Measurements from ENCODE around the gene PKD1L1. TPM values are rescaled to one million over a fixed set of nuclear protein-coding genes. Genes with fewer than 3 reads are reported as not detected.

The PKD1L1 gene
- total RNA-seq, 2 donors from 2014 or later, result 0.13 to 0.20 TPM

DNA sequence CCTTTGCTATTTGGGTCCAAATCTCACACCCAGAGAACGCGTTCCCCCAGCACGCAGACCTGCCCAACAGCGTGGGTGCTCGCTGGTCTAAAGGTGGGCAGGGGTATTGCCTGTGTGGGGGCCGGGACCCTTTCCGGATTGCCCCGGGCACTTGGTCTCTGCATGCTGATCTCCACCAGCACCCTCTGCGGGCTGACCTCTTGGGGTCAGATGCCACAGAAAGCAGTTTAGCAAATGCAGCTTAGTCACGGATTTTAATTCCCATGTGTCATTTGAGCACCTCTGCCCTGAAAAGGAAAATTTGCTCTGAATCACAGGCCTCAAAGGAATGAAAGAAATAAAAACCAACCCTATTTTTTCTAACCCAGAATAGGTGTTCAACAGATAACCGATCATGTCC lies 46.7 kb downstream of the PKD1L1 start:
- H3K27ac Mint-ChIP-seq, result no peak overlapping the region
- H3K9me3 ChIP-seq (ENCODE audit: control insufficient read depth, low read length), result no peaks in the 10 kb centered on the region
- no peaks in the 10 kb centered on the region for H3K27me3 ChIP-seq (ENCODE audit: control insufficient read depth, insufficient read depth, low read length, poor library complexity, severe bottlenecking)
- H3K36me3 Mint-ChIP-seq (ENCODE audit: low read depth), result no peaks in the 10 kb centered on the region
- H3K27me3 Mint-ChIP-seq (ENCODE audit: insufficient read depth), result peaks cover 14% of the 10 kb centered on the region
- H3K36me3 ChIP-seq (ENCODE audit: control insufficient read depth, insufficient read depth, low read length), result no peaks in the 10 kb centered on the region
- H3K4me3 ChIP-seq (ENCODE audit: low read length), result no peak overlapping the region
- DNase-seq, result no peak
- H3K4me3 Mint-ChIP-seq, result no peak overlapping the region
- H3K9ac ChIP-seq (ENCODE audit: extremely low read depth, low read length, poor library complexity, severe bottlenecking), result no peak overlapping the region
- 79 to 88% methylated on average over 5 to 11 of the region's 11 CpGs for WGBS, 2 experiments (ENCODE audit: insufficient coverage in 1 of 2, insufficient read length in 1 of 2)
- TF ChIP-seq, protein P1, sequence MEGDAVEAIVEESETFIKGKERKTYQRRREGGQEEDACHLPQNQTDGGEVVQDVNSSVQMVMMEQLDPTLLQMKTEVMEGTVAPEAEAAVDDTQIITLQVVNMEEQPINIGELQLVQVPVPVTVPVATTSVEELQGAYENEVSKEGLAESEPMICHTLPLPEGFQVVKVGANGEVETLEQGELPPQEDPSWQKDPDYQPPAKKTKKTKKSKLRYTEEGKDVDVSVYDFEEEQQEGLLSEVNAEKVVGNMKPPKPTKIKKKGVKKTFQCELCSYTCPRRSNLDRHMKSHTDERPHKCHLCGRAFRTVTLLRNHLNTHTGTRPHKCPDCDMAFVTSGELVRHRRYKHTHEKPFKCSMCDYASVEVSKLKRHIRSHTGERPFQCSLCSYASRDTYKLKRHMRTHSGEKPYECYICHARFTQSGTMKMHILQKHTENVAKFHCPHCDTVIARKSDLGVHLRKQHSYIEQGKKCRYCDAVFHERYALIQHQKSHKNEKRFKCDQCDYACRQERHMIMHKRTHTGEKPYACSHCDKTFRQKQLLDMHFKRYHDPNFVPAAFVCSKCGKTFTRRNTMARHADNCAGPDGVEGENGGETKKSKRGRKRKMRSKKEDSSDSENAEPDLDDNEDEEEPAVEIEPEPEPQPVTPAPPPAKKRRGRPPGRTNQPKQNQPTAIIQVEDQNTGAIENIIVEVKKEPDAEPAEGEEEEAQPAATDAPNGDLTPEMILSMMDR (conservative IDR thresholded peaks at IDR 0.05), result no peak
- H3K4me1 Mint-ChIP-seq, result peaks cover 22% of the 10 kb centered on the region
- H3K27ac ChIP-seq (ENCODE audit: low read depth, low read length), result peak overlapping the region; percentile 66
- peaks cover 19% of the 10 kb centered on the region for H3K4me1 ChIP-seq (ENCODE audit: control insufficient read depth, insufficient read depth, low read length)
- no peaks in the 10 kb centered on the region for H3K9me3 Mint-ChIP-seq

- H3K27ac ChIP-seq (ENCODE audit: low read depth, low read length), result no peak overlapping the region
- WGBS, 2 experiments (ENCODE audit: insufficient coverage in 1 of 2, insufficient read length in 1 of 2), result 87 to 95% methylated on average over 4 of the region's 4 CpGs
- H3K4me1 ChIP-seq (ENCODE audit: control insufficient read depth, insufficient read depth, low read length), result peaks cover 11% of the 10 kb centered on the region
- Mint-ChIP-seq H3K9me3 (no peaks in the 10 kb centered on the region), H3K4me1 (peaks cover 26% of the 10 kb centered on the region), H3K4me3 (no peak overlapping the region), H3K27me3 (ENCODE audit: insufficient read depth) (peaks cover 26% of the 10 kb centered on the region), H3K27ac (no peak overlapping the region), H3K36me3 (ENCODE audit: low read depth) (no peaks in the 10 kb centered on the region)
- no peak for DNase-seq
- H3K27me3 ChIP-seq (ENCODE audit: control insufficient read depth, insufficient read depth, low read length, poor library complexity, severe bottlenecking), result no peaks in the 10 kb centered on the region
- H3K36me3 ChIP-seq (ENCODE audit: control insufficient read depth, insufficient read depth, low read length), result no peaks in the 10 kb centered on the region
- H3K9ac ChIP-seq (ENCODE audit: extremely low read depth, low read length, poor library complexity, severe bottlenecking), result no peak overlapping the region
- TF ChIP-seq, protein P1 (conservative IDR thresholded peaks at IDR 0.05), result no peak
- no peak overlapping the region for H3K4me3 ChIP-seq (ENCODE audit: low read length)
- no peaks in the 10 kb centered on the region for H3K9me3 ChIP-seq (ENCODE audit: control insufficient read depth, low read length)
Measured at GRCh38 chr7:47897831-47898230, 50.4 kb downstream of the PKD1L1 start.

DNA sequence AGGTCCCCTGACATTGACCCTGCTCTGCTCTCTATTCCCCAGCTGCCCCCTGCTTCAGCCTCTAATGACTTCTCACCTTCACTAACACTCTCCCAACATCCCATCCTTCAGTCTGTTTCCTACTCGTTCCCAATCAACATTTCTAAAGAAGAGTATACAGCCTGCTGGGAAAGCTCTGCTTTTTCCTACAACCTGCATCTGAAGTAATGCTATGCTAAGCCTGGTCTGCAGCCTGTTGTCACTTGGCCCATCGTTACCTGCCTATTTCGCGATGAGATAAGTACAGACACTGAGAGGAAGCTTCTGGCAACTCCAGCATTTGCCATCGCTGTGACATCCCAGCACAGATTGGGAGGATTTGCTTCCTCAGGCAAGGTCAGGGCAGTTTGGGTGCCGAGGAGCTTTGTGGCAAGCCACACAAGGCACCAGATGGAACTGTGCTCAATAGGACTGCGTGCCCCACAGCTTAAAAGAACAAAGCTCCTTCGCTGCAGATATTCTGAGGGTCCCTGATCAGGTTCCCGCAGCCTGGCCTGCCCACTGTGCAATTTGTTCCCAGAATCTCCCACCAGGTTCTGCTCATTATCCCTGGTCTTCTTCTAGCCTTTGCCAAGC lies 51.4 kb downstream of the PKD1L1 start:
- peak; percentile 83 for DNase-seq

More for the DNA sequence above, 51.4 kb downstream of the PKD1L1 start:
- TF ChIP-seq, protein P1 (conservative IDR thresholded peaks at IDR 0.05), result no peak
- WGBS, 2 experiments (ENCODE audit: insufficient coverage in 1 of 2, insufficient read length in 1 of 2), result 26 to 40% methylated on average over 8 to 9 of the region's 9 CpGs
- Mint-ChIP-seq H3K4me1 (peaks cover 26% of the 10 kb centered on the region), H3K27me3 (ENCODE audit: insufficient read depth) (peaks cover 23% of the 10 kb centered on the region), H3K4me3 (no peak overlapping the region), H3K9me3 (no peaks in the 10 kb centered on the region), H3K27ac (peak overlapping the region; percentile 5), H3K36me3 (ENCODE audit: low read depth) (no peaks in the 10 kb centered on the region)
- Histone ChIP-seq H3K9ac (ENCODE audit: extremely low read depth, low read length, poor library complexity, severe bottlenecking) (no peak overlapping the region), H3K9me3 (ENCODE audit: control insufficient read depth, low read length) (no peaks in the 10 kb centered on the region), H3K27ac (ENCODE audit: low read depth, low read length) (no peak overlapping the region), H3K36me3 (ENCODE audit: control insufficient read depth, insufficient read depth, low read length) (no peaks in the 10 kb centered on the region), H3K4me3 (ENCODE audit: low read length) (peak overlapping the region; percentile 59), H3K4me1 (ENCODE audit: control insufficient read depth, insufficient read depth, low read length) (peaks cover 11% of the 10 kb centered on the region), H3K27me3 (ENCODE audit: control insufficient read depth, insufficient read depth, low read length, poor library complexity, severe bottlenecking) (no peaks in the 10 kb centered on the region)
